GM12875 (cell line): ENCODE data around the gene MAP2K6.

Experiments
- H3K4me3 ChIP-seq: one replicate; pipeline ENCODE4 v1.5.1; 2011; ENCODE audit warnings: low read depth, low read length, control low read depth
- TF ChIP-seq, protein P1 (sequence below): IDR thresholded peaks from 2 replicates; pipeline ENCODE4 v1.5.1; 2011; ENCODE audit warnings: low read depth, mild to moderate bottlenecking, control low read depth, inconsistent platforms, low read length, moderate library complexity, borderline replicate concordance; ENCODE audit not compliant: insufficient read depth

The MAP2K6 gene

DNA sequence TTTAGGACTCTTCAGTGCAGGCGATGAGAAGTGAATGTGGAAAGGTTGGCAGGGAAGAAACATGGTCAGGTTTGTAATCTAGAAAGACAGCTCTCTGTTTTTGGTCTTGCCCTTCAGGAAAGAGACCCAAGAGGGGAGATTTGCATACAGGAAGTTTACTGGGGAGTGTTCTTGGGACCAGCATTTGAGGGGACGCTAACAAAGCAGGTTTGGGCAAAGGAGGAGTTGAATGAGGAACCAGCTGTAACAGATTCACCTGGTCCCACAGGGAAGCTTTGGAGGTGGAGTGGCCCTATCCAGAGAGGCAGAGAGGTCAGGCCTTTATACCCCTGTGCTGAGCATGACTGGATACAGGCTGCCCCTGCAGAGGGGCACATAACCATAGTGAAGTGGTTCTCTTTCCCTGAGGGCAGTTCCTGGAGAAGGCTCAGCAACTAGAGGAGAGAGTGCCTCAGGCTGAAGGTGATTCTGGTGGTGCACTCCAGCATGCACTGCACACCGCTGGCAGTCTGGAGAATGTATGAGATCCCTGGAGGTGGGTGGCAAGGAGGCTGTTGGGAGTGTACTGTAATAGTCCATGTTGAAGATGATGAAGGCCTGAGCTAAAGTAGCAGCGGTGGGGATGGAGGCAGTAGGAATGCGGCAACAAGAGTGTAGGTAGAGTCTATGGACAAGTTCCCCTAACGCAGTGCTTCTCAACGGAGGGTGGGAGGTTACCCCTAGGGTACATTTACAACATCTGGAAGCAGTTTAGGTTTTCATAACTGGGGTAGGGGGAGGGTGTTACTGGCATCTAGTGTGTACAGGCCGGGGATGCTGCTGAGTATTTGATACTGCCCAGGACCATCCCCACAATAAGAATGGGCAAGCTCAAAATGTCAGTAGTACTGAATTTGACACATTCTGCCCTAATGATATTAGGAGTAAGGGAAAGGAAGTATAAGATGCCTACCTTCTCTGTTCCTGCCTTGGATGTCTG lies 37.2 kb downstream of the MAP2K6 start:
- no peak overlapping the region for H3K4me3 ChIP-seq
- TF ChIP-seq, protein P1, sequence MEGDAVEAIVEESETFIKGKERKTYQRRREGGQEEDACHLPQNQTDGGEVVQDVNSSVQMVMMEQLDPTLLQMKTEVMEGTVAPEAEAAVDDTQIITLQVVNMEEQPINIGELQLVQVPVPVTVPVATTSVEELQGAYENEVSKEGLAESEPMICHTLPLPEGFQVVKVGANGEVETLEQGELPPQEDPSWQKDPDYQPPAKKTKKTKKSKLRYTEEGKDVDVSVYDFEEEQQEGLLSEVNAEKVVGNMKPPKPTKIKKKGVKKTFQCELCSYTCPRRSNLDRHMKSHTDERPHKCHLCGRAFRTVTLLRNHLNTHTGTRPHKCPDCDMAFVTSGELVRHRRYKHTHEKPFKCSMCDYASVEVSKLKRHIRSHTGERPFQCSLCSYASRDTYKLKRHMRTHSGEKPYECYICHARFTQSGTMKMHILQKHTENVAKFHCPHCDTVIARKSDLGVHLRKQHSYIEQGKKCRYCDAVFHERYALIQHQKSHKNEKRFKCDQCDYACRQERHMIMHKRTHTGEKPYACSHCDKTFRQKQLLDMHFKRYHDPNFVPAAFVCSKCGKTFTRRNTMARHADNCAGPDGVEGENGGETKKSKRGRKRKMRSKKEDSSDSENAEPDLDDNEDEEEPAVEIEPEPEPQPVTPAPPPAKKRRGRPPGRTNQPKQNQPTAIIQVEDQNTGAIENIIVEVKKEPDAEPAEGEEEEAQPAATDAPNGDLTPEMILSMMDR: no peak

DNA sequence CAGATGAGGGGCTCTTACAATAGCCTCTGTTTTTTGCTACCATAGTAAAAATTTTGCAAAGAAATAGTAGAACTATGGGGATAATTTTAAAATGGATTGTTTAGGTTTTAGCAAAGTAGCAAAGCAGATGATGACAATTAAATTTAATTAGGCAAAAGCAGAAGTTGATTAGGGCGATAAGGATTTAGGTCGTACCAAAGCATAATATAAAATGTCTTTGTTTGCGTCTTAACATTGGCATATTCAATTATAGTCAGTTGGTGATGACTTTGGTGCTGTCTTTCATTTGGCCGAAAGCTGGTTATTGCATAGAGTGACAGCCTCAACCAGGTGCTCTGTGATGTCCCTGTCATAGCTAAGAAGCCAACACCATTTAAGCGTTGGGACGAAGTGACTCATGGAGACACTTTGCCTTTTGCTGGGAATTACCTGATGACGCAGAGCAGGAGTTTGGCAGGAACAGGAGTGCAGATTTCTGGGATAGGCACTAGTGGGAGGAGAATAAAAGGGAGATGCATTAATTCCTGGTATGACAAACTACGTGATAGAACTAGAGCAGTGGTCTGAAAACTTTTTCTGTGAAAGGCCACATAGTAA lies 38.3 kb downstream of the MAP2K6 start:
- TF ChIP-seq, protein P1: no peak
- H3K4me3 ChIP-seq: no peak overlapping the region

DNA sequence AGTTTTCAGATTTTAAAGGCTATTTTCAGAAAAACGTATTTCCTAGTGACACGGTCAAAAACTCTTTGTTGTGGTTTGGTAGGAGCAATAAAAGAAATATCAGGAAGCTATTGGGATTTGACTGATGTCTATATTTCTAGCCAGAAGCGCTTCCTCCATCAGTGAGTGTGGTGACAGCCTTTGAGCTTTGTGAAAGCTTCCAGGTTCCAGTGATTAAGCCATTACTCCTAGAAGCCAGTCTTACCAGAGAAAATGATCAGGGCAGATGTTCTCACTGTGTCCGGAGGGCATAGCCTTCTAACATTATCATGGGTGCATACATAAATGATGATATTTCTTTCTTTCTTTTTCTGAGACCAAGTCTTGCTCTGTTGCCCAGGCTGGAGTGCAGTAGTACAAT lies 39.6 kb downstream of the MAP2K6 start:
- no peak overlapping the region for H3K4me3 ChIP-seq
- TF ChIP-seq, protein P1: no peak

DNA sequence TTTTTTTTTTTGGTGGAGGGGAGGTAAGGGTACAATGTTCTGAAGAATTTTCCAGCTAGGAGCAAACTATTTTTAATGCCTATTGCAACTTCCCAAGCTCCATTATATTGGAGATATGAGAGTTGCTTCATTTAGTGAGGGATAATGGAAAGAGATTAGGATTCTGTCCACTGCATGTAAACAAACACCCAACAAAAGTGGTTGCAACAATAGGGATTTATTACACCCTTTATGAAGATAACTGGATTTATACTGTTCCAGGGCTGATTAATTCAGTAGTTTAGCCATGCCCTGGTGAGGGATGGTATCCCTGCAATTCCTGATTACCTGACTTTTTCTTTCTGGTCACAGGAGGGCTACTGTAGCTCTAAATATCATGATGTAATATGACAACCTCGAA lies 40.5 kb downstream of the MAP2K6 start:
- no peak overlapping the region for H3K4me3 ChIP-seq
- TF ChIP-seq, protein P1: no peak

DNA sequence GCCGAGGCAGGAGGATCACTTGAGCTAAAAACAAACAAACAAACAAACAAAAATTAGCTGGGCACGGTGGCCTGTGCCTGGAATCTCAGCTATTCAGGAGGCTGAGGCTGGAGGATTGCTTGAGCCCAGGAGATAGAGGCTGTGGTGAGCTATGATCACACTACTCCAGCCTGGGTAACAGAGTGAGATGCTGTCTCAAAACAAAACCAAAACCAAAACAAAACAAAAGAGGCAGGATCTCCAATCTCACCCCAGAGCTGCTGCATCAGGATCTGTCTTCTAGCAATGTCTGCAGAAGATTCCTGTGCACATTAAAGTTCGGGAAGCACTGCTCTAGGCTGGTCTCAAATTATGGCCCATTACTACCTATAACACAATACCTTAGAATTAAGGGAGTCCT lies 43.1 kb downstream of the MAP2K6 start:
- H3K4me3 ChIP-seq: no peak overlapping the region
- TF ChIP-seq, protein P1: no peak

DNA sequence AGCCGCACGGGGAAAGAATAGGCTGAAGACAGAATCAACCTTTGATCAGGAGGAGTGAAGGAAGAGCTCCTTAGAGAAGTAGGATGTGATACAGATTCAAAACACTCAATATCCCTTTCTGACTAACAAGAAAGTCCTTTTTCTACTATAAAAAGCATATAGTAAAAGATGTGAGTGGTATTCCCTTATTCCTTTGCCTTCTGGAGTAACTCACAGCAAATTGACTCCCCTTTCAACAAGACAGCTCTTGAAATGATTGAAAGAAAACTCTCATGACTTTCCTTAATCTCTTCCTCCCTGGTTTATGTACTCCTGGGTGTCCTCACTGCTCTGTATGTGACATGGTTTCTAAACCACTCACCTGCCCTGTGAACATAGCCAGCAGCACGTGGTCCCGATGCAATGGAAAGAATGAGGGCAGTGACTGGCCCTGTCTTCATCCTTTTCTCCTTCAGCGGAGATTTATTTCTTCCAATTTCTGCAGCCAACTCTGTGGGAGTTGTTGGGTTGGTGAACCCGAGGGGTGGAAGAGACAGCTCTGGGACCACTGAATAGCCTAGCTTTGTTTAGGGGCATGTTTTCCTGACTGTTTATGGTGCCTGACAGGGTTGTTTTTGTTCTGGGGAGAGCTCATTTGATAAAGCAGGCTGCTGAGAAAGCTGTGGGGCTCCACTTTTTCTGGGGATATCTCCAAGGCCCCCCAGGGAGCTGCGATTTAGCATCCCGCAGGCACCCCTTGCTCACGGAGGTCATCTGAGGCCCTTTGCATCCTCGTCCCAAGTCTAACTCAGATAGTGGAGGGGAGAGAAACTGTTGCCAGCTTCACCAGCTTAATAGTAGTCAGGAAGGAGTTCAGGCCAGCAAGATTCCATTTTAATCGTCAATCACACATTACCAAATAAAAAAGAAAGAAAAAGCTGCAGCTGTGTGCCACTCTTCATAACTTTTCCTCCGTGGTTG lies 46.7 kb downstream of the MAP2K6 start:
- H3K4me3 ChIP-seq: no peak overlapping the region

More for the DNA sequence above, 46.7 kb downstream of the MAP2K6 start:
- TF ChIP-seq, protein P1: no peak
